ENCODE measurements around the gene CDK2. TPM values are rescaled to one million over a fixed set of nuclear protein-coding genes. Genes with fewer than 3 reads are reported as not detected.

Gene CDK2
- total and polyA plus RNA-seq, 5 donors, result 8.1 to 17.2 (median 12.7) TPM

GRCh38 chr12:55937981-55938380 is 28.6 kb upstream of the CDK2 start:
- no peaks in the 10 kb centered on the region for H3K27me3 ChIP-seq (ENCODE audit: control insufficient read depth, insufficient read depth)
- H3K9me3 ChIP-seq (ENCODE audit: control insufficient read depth, low read length), result no peaks in the 10 kb centered on the region
- peaks cover 4% of the 10 kb centered on the region for H3K4me1 ChIP-seq (ENCODE audit: control insufficient read depth, insufficient read depth, low read length)
- 85% methylated on average over 2 of the region's 2 CpGs for WGBS
- intact Hi-C loops (cut with DNase I), result loop anchor here in 3 of 4 donors (5.0 to 10.0 kb wide), 4 partner anchors 103 to 196 kb away; partner anchors contain the start of genes DNAJC14 (in 1 of the 3) and GDF11 (in 1 of the 3)
- H3K4me3 ChIP-seq (ENCODE audit: low read length), result no peak overlapping the region
- no peak for ATAC-seq
- no peak overlapping the region for H3K27ac ChIP-seq (ENCODE audit: low read length)
- no peak for DNase-seq

DNA sequence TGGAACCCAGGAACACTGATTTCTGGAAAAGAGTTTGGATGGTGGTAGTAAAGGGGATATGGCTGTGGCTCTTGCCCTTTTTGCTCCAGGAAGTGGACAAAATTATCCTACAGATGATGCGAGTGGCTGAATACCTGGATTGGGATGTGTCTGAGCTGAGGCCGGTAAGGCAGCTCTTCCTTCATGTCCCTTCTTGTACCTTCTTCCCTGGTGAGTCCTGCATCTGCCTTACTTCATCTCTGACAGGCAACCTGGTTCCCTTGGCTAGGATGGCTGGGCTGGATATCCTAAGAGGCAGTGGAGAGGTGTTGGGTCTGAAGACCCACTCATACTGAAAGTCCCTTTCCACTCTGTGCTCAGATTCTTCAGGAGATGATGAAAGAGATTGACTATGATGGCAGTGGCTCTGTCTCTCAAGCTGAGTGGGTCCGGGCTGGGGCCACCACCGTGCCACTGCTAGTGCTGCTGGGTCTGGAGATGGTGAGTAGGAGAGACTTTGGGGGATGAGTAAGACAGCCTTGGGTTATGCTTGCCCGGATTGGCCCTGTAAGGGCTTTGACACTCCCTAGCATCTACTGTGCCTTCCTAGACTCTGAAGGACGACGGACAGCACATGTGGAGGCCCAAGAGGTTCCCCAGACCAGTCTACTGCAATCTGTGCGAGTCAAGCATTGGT is 27.7 kb upstream of the CDK2 start:
- intact Hi-C loops (cut with DNase I), result loop anchor here in 3 of 4 donors (5.0 to 10.0 kb wide), 4 partner anchors 104 to 197 kb away; partner anchors contain the start of genes DNAJC14 (in 1 of the 3) and GDF11 (in 1 of the 3)
- DNase-seq (no peak), ATAC-seq (no peak)
- H3K27me3 ChIP-seq (ENCODE audit: control insufficient read depth, insufficient read depth), result no peaks in the 10 kb centered on the region
- H3K4me3 ChIP-seq (ENCODE audit: low read length), result no peak overlapping the region
- H3K9me3 ChIP-seq (ENCODE audit: control insufficient read depth, low read length), result no peaks in the 10 kb centered on the region
- peaks cover 2% of the 10 kb centered on the region for H3K4me1 ChIP-seq (ENCODE audit: control insufficient read depth, insufficient read depth, low read length)
- H3K27ac ChIP-seq (ENCODE audit: low read length), result no peak overlapping the region
- 94% methylated on average over 8 of the region's 8 CpGs for WGBS

DNA sequence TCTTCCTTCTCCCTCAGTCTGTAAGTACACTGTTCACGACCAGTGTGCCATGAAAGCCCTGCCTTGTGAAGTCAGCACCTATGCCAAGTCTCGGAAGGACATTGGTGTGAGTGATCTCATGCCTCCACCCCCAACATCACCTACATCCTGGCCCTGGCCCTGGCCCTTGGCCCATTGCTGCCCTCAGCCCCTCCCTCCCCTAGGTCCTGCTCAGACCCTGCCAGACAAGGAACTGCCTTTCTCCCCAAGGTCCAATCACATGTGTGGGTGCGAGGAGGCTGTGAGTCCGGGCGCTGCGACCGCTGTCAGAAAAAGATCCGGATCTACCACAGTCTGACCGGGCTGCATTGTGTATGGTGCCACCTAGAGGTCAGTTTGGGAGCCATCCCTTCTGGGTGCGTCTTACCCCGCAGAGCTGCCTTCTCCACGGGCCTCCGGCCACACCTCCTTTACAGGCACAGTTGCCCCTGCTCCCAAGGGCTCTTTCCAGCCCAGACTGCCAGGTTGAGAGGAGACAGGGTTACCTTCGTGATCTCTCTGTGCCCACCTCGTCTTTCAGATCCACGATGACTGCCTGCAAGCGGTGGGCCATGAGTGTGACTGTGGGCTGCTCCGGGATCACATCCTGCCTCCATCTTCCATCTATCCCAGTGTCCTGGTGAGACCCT is 26.4 kb upstream of the CDK2 start:
- ATAC-seq (peak; percentile 94), DNase-seq (peak; percentile 83 to 92 (median 90))
- Histone ChIP-seq H3K4me1 (ENCODE audit: control insufficient read depth, insufficient read depth, low read length) (no peaks in the 10 kb centered on the region), H3K27me3 (ENCODE audit: control insufficient read depth, insufficient read depth) (no peaks in the 10 kb centered on the region), H3K27ac (ENCODE audit: low read length) (no peak overlapping the region), H3K9me3 (ENCODE audit: control insufficient read depth, low read length) (no peaks in the 10 kb centered on the region), H3K4me3 (ENCODE audit: low read length) (no peak overlapping the region)
- intact Hi-C loops (cut with DNase I), result loop anchor here in 2 of 4 donors (2.0 to 5.0 kb wide), 2 partner anchors 201 to 203 kb away; no protein-coding TSS in a partner anchor
- 11% methylated on average over 18 of the region's 18 CpGs for WGBS

GRCh38 chr12:55942055-55942454 is 24.6 kb upstream of the CDK2 start:
- Histone ChIP-seq H3K4me3 (ENCODE audit: low read length) (no peak overlapping the region), H3K27ac (ENCODE audit: low read length) (no peak overlapping the region), H3K4me1 (ENCODE audit: control insufficient read depth, insufficient read depth, low read length) (no peaks in the 10 kb centered on the region), H3K9me3 (ENCODE audit: control insufficient read depth, low read length) (no peaks in the 10 kb centered on the region), H3K27me3 (ENCODE audit: control insufficient read depth, insufficient read depth) (no peaks in the 10 kb centered on the region)
- ATAC-seq (no peak), DNase-seq (no peak)
- WGBS, result 93% methylated on average over 4 of the region's 4 CpGs
- intact Hi-C loops (cut with DNase I), result loop anchor here in 1 of 4 donors (5.0 kb wide), 1 partner anchor 205 kb away; no protein-coding TSS in a partner anchor

DNA sequence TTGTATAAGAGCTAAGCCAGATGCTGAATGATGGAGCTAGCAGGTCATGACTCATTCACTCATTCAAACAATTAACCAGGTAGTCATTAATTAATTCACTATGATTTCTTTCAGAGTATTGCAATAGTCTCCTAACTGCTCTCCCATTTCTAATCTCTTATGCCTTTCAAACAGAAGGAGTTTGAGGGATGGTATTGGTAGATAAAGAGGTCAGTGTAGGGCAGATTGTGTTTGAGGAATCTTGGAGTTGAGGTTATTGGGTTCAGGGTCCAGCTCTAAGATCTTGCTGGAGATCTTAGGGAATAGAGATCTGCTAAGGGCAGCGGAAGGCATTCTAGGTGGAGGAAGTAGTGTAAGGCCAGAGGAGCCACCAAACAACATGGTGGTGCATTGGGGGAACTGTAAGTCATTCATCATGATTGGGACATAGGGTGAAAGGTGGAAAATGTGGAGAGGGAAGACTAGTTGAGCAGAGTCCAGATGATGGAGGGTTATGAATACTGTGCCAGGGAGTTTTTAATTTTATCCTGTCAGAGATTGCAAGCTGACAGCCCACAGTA is 24.0 kb upstream of the CDK2 start:
- no peak for DNase-seq
- H3K27me3 ChIP-seq (ENCODE audit: control insufficient read depth, insufficient read depth), result no peaks in the 10 kb centered on the region
- no peaks in the 10 kb centered on the region for H3K9me3 ChIP-seq (ENCODE audit: control insufficient read depth, low read length)
- intact Hi-C loops (cut with DNase I), result loop anchor here in 1 of 4 donors (5.0 kb wide), 1 partner anchor 205 kb away; no protein-coding TSS in a partner anchor
- WGBS, result 95% methylated on average over 1 of the region's 1 CpG
- ATAC-seq, result no peak
- no peaks in the 10 kb centered on the region for H3K4me1 ChIP-seq (ENCODE audit: control insufficient read depth, insufficient read depth, low read length)
- no peak overlapping the region for H3K4me3 ChIP-seq (ENCODE audit: low read length)
- H3K27ac ChIP-seq (ENCODE audit: low read length), result no peak overlapping the region

DNA sequence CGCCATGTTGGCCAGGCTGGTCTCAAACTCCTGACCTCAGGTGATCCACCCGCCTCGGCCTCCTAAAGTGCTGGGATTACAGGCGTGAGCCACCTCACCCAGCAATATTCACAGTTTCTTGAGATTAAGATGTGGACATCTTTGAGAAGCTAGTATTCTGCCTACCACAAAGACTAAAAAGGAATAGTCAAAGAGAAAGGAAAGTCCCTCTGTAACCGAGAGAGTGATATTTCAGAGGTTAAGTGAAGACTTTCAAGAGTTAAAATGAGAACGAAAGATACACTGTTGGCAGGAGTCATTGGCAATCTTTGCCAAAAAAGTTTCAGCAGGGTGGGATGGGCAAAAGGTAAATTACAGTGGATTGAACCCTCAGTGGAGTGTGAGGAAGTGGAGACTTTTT is 20.1 kb upstream of the CDK2 start:
- H3K27ac ChIP-seq (ENCODE audit: low read length), result no peak overlapping the region
- no peak overlapping the region for H3K4me3 ChIP-seq (ENCODE audit: low read length)
- intact Hi-C loops (cut with DNase I), result no loop called here
- no peaks in the 10 kb centered on the region for H3K9me3 ChIP-seq (ENCODE audit: control insufficient read depth, low read length)
- DNase-seq (no peak), ATAC-seq (no peak)
- 80% methylated on average over 6 of the region's 6 CpGs for WGBS
- no peaks in the 10 kb centered on the region for H3K27me3 ChIP-seq (ENCODE audit: control insufficient read depth, insufficient read depth)
- no peaks in the 10 kb centered on the region for H3K4me1 ChIP-seq (ENCODE audit: control insufficient read depth, insufficient read depth, low read length)

DNA sequence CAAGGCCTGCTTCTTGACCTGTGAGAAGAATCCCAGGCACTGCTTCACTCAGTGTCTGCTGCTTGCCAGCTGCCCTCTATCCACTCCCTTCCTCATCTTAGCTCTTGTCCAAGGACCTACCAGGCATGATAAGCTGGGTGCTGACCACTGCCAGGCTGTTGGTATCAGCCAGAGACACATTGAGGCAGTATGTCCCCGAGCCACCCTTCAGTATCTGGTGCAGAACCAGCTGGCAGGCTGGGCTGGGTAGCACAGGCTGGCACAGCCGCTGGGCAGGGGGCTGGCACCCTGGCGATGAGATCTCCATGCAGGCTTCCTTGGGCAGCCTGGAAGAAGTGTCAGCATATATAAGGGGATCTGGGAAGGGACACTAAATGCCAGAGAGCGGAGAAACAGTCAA is 11.3 kb upstream of the CDK2 start:
- H3K27me3 ChIP-seq (ENCODE audit: control insufficient read depth, insufficient read depth), result no peaks in the 10 kb centered on the region
- DNase-seq, result no peak
- ATAC-seq, result peak in 1 of 2 donors; percentile 44
- no peak overlapping the region for H3K4me3 ChIP-seq (ENCODE audit: low read length)
- no peak overlapping the region for H3K27ac ChIP-seq (ENCODE audit: low read length)
- WGBS, result 77% methylated on average over 4 of the region's 4 CpGs
- intact Hi-C loops (cut with DNase I), result no loop called here
- H3K9me3 ChIP-seq (ENCODE audit: control insufficient read depth, low read length), result no peaks in the 10 kb centered on the region
- no peaks in the 10 kb centered on the region for H3K4me1 ChIP-seq (ENCODE audit: control insufficient read depth, insufficient read depth, low read length)

DNA sequence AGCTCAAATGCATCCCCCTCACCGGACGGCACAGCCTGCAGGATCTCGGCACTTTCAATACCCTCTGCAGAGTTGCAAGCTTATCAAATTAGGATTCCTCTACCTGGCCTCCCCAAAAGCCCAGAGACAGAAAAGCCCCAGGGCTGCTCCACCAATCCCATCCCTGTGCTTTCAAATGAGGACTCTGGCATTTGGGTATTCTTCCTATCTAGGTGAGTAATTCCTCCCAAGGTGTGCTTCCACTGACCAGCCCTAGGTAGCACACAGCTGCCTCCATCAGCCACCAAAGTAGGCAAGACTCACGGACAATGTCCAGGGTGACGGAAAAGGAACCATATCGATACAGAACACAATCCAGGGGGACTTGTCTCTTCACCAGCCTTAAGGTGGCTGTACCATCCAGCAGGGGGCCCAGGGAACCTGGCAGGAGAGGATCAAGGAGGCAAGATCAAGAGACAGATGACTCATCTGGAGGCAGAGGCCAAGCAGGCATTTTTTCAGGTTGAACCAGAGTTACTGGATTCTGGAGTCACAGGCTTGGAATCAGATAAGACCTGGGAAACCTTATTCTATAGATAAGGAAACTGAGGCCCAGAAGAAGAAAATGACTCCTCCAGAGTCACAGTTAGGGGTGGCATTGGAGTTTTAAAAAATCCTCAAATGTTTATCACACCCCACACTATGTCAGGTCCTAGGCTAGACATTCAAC is 10.7 kb upstream of the CDK2 start:
- intact Hi-C loops (cut with DNase I), result no loop called here
- H3K9me3 ChIP-seq (ENCODE audit: control insufficient read depth, low read length), result no peaks in the 10 kb centered on the region
- ATAC-seq (no peak), DNase-seq (no peak)
- no peak overlapping the region for H3K4me3 ChIP-seq (ENCODE audit: low read length)
- WGBS, result 81% methylated on average over 6 of the region's 6 CpGs
- no peak overlapping the region for H3K27ac ChIP-seq (ENCODE audit: low read length)
- H3K4me1 ChIP-seq (ENCODE audit: control insufficient read depth, insufficient read depth, low read length), result no peaks in the 10 kb centered on the region
- no peaks in the 10 kb centered on the region for H3K27me3 ChIP-seq (ENCODE audit: control insufficient read depth, insufficient read depth)

DNA sequence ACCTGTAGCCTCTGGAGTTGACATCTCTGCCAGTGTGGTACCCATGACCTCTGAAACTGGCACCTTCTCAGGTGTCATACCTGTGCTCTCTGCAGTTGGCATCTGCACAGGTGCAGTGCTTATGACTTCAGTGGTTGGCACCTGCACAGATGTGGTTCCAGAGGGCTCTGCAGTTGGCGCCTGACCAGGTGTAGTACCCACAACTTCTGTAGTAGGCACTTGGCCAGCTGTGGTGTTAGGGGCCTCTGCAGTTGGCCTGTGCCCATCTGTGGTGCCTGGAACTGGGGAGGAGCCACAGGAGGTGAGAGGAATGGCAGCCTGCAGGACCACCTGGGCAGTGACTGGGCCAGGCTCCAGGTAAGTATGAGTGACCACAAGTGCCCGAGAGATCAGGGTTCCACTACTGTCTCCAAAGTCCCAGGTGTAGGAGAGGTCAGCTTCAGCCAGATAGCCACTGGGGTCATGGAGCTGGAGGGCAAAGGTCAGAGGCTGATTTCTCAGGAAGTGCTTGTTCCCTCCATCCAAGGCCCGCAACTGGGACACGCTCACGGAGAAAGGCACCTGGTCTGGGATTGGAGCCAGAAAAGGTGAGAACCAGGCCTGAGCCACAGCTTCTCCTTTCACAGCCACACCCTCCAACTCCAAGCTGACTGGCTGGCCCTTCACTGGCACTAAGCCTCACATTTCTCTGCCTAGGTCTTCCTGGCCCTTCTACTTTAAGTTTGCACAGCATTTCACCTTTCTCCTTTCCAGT is 9.3 kb upstream of the CDK2 start:
- no peaks in the 10 kb centered on the region for H3K27me3 ChIP-seq (ENCODE audit: control insufficient read depth, insufficient read depth)
- no peak for ATAC-seq
- H3K4me3 ChIP-seq (ENCODE audit: low read length), result no peak overlapping the region
- H3K27ac ChIP-seq (ENCODE audit: low read length), result no peak overlapping the region
- intact Hi-C loops (cut with DNase I), result no loop called here
- WGBS, result 82% methylated on average over 5 of the region's 5 CpGs
- H3K4me1 ChIP-seq (ENCODE audit: control insufficient read depth, insufficient read depth, low read length), result no peaks in the 10 kb centered on the region
- no peak for DNase-seq
- no peaks in the 10 kb centered on the region for H3K9me3 ChIP-seq (ENCODE audit: control insufficient read depth, low read length)

DNA sequence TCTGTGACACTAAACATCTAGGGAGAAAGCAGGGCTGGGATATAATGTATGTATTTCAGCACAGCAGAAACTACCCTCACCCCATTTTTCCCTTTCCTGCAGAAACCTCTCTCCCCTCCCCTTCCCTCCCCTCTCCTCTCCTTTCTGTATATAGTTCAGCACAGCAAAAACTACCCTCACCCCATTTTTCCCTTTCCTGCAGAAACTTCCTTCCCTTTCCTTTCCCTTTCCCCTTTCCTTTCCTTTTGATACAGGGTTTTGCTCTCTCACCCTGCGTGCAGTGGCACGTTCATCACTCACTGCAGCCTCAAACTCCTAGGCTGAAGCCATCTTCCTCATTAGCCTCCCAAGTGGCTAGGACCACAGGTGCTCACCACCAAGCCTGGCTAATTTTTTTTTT is 2.9 kb upstream of the CDK2 start:
- no peaks in the 10 kb centered on the region for H3K27me3 ChIP-seq (ENCODE audit: control insufficient read depth, insufficient read depth)
- H3K27ac ChIP-seq (ENCODE audit: low read length), result no peak overlapping the region
- H3K9me3 ChIP-seq (ENCODE audit: control insufficient read depth, low read length), result no peaks in the 10 kb centered on the region
- intact Hi-C loops (cut with DNase I), result no loop called here
- ATAC-seq (no peak), DNase-seq (no peak)
- peaks cover 2% of the 10 kb centered on the region for H3K4me1 ChIP-seq (ENCODE audit: control insufficient read depth, insufficient read depth, low read length)
- WGBS, result 78% methylated on average over 2 of the region's 2 CpGs
- no peak overlapping the region for H3K4me3 ChIP-seq (ENCODE audit: low read length)

Measured in right cardiac atrium (tissue), 5 donors.